K562 (cell line): Measurements from ENCODE around the gene TANC1. TPM values are rescaled to one million over a fixed set of nuclear protein-coding genes. Genes with fewer than 3 reads are reported as not detected.

Experiments
- ARHGAP35 ChIP-seq: fragments of 450-650 bp; IDR thresholded peaks from 2 replicates; pipeline ENCODE4 v1.6.1; 2018; ENCODE audit not compliant: partially characterized antibody
- CBFA2T3 ChIP-seq: fragments of 450-650 bp; IDR thresholded peaks from 2 replicates; pipeline ENCODE4 v1.6.1; 2017
- DPF2 ChIP-seq: fragments of 450-650 bp; IDR thresholded peaks from 2 replicates; pipeline ENCODE4 v1.6.1; 2016
- ETV1 ChIP-seq: fragments of 450-650 bp; conservative IDR thresholded peaks from 2 replicates; pipeline ENCODE4 v1.6.1; 2016; ENCODE audit warnings: missing genetic modification characterization, control low read depth, low read depth, missing compliant biosample characterization
- FOSL1 ChIP-seq: fragments of 200-800 bp; sonication (Bioruptor generic); conservative IDR thresholded peaks from 2 replicates; pipeline ENCODE4 v1.6.1; 2016; ENCODE audit warnings: missing genetic modification characterization, missing compliant biosample characterization
- HCFC1 ChIP-seq: IDR thresholded peaks from 2 replicates; pipeline ENCODE4 v1.6.1; 2012; ENCODE audit warnings: low read depth, low read length, improper control_type of control experiment
- HDAC1 ChIP-seq, 2 experiments: fragments of 450-650 bp; IDR thresholded peaks; 2 replicates each; pipeline ENCODE4 v1.6.1; 2016 to 2017; ENCODE audit warnings: inconsistent platforms in 1 of 2, mild to moderate bottlenecking in 1 of 2, moderate library complexity in 1 of 2
- MLLT1 ChIP-seq, 2 experiments: fragments of 450-650 bp; IDR thresholded peaks; 2 replicates each; pipeline ENCODE4 v1.6.1; 2016
- NR2C2 ChIP-seq, 2 experiments: fragments of 200-800 bp in 1 of 2; sonication (Bioruptor generic) in 1 of 2; sonication (generic) in 1 of 2; formaldehyde crosslinking in 1 of 2; IDR thresholded peaks; 2 replicates each; pipeline versions ENCODE4 v1.6.1 to v1.8.0; 2016 to 2022; ENCODE audit warnings: mild to moderate bottlenecking in 1 of 2, missing compliant biosample characterization in 1 of 2, missing genetic modification characterization in 1 of 2, missing genetic modification reagents in 1 of 2
- PHB2 ChIP-seq: fragments of 450-650 bp; IDR thresholded peaks from 2 replicates; pipeline ENCODE4 v1.6.1; 2017; ENCODE audit warnings: low read depth
- PHF20 ChIP-seq: fragments of 450-650 bp; IDR thresholded peaks from 2 replicates; pipeline ENCODE4 v1.6.1; 2018; ENCODE audit not compliant: partially characterized antibody
- RCOR1 ChIP-seq, 2 experiments: IDR thresholded peaks; 2 replicates each; pipeline ENCODE4 v1.6.1; 2012; ENCODE audit warnings: low read depth in 2 of 2, low read length in 2 of 2, borderline replicate concordance in 1 of 2, improper control_type of control experiment in 1 of 2
- SMARCE1 ChIP-seq: fragments of 450-650 bp; IDR thresholded peaks from 2 replicates; pipeline ENCODE4 v1.7.1; 2016; ENCODE audit warnings: mild to moderate bottlenecking
- THAP12 ChIP-seq: fragments of 250-450 bp; sonication (Bioruptor Pico); IDR thresholded peaks from 2 replicates; pipeline ENCODE4 v1.9.0; 2021; ENCODE audit warnings: mild to moderate bottlenecking, inconsistent platforms
- TRIM24 ChIP-seq, 2 experiments: fragments of 450-650 bp; IDR thresholded peaks; 2 replicates each; pipeline ENCODE4 v1.6.1; 2016
- ZBTB26 ChIP-seq: fragments of 450-650 bp; formaldehyde crosslinking; IDR thresholded peaks from 2 replicates; pipeline ENCODE4 v1.4.0; 2022; ENCODE audit warnings: missing genetic modification characterization
- ZEB2 ChIP-seq: fragments of 450-650 bp; IDR thresholded peaks from 2 replicates; pipeline ENCODE4 v1.6.1; 2016
- ZNF316 ChIP-seq: fragments of 450-650 bp; IDR thresholded peaks from 2 replicates; pipeline ENCODE4 v1.6.1; 2016
- polyA plus RNA-seq, 8 experiments: library from polyadenylated mRNA; depleted of rRNA in 4 of 8; stranded (reverse) in 5 of 8; unstranded in 3 of 8; fragments of >200 nt; fragmentation: Nextera tagmentation in 2 of 8; fragmentation: Illumina TruSeq in 1 of 8; extraction: Ambion mirVana in 2 of 8; extraction: Trizol in 1 of 8; gene quantifications; 2 replicates each; pipeline versions ENCODE4 v1.2.1 to v1.2.3, GENCODE V29; 2011 to 2014; ENCODE audit warnings: inconsistent platforms in 1 of 8, missing spikeins in 1 of 8
- total RNA-seq, 7 experiments: library from RNA; depleted of rRNA in 6 of 7; stranded (reverse); fragments of >200 nt in 6 of 7; fragmentation: Illumina TruSeq in 2 of 7; extraction: Trizol in 2 of 7; gene quantifications; 2 replicates each; pipeline versions ENCODE4 v1.2.1 to v1.2.3, GENCODE V29; 2011 to 2021; ENCODE audit warnings: low replicate concordance in 1 of 7
- TF ChIP-seq, protein P1 (sequence below): IDR thresholded peaks from 2 replicates; pipeline ENCODE4 v1.6.1; 2011; ENCODE audit warnings: borderline replicate concordance, low read depth, mild to moderate bottlenecking, moderate library complexity, low read length; ENCODE audit not compliant: insufficient read depth, poor library complexity, severe bottlenecking

TANC1 gene
- total and polyA plus RNA-seq, 9 of the 15 experiments (the other 6 are each of a cell fraction or from before 2014, with no cell fraction given): under 0.01 to 0.20 (median 0.07) TPM; not detected in 1

GRCh38 chr2:159265171-159265576 is 296.7 kb downstream of the TANC1 start (continued):
- TF ChIP-seq, protein P1, sequence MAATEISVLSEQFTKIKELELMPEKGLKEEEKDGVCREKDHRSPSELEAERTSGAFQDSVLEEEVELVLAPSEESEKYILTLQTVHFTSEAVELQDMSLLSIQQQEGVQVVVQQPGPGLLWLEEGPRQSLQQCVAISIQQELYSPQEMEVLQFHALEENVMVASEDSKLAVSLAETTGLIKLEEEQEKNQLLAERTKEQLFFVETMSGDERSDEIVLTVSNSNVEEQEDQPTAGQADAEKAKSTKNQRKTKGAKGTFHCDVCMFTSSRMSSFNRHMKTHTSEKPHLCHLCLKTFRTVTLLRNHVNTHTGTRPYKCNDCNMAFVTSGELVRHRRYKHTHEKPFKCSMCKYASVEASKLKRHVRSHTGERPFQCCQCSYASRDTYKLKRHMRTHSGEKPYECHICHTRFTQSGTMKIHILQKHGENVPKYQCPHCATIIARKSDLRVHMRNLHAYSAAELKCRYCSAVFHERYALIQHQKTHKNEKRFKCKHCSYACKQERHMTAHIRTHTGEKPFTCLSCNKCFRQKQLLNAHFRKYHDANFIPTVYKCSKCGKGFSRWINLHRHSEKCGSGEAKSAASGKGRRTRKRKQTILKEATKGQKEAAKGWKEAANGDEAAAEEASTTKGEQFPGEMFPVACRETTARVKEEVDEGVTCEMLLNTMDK: no peak
- TF ChIP-seq HCFC1 (no peak), ETV1 (peak; percentile 83), ZBTB26 (CRISPR knock-in tag) (peak; percentile 67; the same call in 1 of the 2 replicates), DPF2 (peak; percentile 91), NR2C2 (CRISPR knock-in tag; IDR thresholded peaks at IDR 0.05) (no peak), NR2C2 (tag; IDR thresholded peaks at IDR 0.05) (no peak; the same call in 1 of the 2 replicates), HDAC1 (IDR thresholded peaks at IDR 0.05) (0 out of 4 replicates have a peak, but pooled peaks of 1 of the 2 experiments have one; percentile 26), THAP12 (CRISPR knock-in tag) (no peak), PHF20 (peak; percentile 7), FOSL1 (tag) (0 out of 2 replicates have a peak, but pooled peaks have one; percentile 48), ARHGAP35 (no peak), TRIM24 (IDR thresholded peaks at IDR 0.05) (peak in 1 of 2 experiments; percentile 16; a peak in 1 of 4 replicates), ZEB2 (peak; percentile 41; the same call in 1 of the 2 replicates), MLLT1 (IDR thresholded peaks at IDR 0.05) (peak in 1 of 2 experiments; percentile 33; a peak in 1 of 4 replicates), PHB2 (no peak), SMARCE1 (peak; percentile 86), CBFA2T3 (peak; percentile 29; the same call in 1 of the 2 replicates), RCOR1 (IDR thresholded peaks at IDR 0.05; ENCODE audit: borderline replicate concordance in 1 of 2, low read depth in 2 of 2, low read length in 2 of 2) (no peak), ZNF316 (0 out of 2 replicates have a peak, but pooled peaks have one; percentile 25)
